ENCODE results near the gene CIPC.
A peak's percentile ranks its signal among the peaks of the same experiment; 100 is the strongest.

Gene CIPC

DNA sequence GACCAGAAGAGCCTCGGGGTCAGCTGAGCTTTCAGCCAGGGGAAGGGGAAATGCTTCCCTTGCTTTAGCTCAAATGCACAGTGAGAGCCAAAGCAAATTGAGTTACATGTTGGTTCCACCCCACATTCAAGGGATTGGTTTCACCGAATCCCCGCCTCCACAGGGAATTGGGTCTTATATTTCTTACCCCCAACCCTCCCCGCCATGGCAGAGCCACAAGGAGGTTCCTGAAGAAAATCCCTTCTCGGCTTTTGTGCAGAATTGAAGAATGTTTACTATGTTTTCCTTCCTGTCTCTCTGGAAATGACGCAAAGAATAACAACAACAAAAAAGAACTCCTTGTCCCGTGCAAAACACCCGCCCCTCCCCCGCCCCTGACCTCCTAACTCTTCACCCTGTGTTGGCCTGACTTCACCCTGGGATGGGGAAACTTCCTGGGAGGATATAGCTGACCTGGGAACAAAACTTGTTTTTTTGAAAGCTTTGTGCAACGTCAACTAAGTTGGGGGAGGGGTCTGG, 21.9 kb upstream of the CIPC start:
- TF ChIP-seq, protein P1, sequence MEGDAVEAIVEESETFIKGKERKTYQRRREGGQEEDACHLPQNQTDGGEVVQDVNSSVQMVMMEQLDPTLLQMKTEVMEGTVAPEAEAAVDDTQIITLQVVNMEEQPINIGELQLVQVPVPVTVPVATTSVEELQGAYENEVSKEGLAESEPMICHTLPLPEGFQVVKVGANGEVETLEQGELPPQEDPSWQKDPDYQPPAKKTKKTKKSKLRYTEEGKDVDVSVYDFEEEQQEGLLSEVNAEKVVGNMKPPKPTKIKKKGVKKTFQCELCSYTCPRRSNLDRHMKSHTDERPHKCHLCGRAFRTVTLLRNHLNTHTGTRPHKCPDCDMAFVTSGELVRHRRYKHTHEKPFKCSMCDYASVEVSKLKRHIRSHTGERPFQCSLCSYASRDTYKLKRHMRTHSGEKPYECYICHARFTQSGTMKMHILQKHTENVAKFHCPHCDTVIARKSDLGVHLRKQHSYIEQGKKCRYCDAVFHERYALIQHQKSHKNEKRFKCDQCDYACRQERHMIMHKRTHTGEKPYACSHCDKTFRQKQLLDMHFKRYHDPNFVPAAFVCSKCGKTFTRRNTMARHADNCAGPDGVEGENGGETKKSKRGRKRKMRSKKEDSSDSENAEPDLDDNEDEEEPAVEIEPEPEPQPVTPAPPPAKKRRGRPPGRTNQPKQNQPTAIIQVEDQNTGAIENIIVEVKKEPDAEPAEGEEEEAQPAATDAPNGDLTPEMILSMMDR (IDR thresholded peaks at IDR 0.05; ENCODE audit: low read depth, low read length, missing control alignments): no peak
- Histone ChIP-seq H3K27me3 (replicated peaks) (no peaks in the 10 kb centered on the region), H3K27ac (no peak overlapping the region), H3K36me3 (replicated peaks) (no peaks in the 10 kb centered on the region), H3K4me3 (ENCODE audit: low read depth, low read length) (peak overlapping the region; percentile 22)
- in situ Hi-C loops (cut with HindIII; ENCODE audit: low pct_ligation_motif_present, low sequenced_read_pairs): no loop called here
- DNase-seq: no peak

DNA sequence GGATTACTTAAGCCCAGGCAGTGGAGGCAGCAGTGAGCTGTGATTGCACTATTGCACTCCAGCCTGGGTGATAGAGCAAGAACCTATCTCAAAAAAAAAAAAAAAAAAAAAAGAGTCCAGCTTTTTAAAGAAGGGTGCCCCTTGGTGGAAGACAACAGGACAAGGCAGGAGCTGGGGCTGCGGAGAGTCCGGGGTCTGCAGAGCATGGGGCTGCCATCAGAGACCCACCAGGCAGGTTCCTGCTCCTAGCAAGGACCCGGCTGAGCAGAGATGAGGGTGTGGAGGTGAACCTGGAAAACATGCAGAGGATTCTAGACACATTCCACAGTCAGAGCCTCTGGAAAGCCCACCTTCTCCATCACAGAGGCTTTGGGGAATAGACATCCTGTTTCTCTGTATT, 21.0 kb upstream of the CIPC start:
- Histone ChIP-seq H3K4me3 (ENCODE audit: low read depth, low read length) (no peak overlapping the region), H3K36me3 (replicated peaks) (no peaks in the 10 kb centered on the region)
- in situ Hi-C loops (cut with HindIII; ENCODE audit: low pct_ligation_motif_present, low sequenced_read_pairs): no loop called here

DNA sequence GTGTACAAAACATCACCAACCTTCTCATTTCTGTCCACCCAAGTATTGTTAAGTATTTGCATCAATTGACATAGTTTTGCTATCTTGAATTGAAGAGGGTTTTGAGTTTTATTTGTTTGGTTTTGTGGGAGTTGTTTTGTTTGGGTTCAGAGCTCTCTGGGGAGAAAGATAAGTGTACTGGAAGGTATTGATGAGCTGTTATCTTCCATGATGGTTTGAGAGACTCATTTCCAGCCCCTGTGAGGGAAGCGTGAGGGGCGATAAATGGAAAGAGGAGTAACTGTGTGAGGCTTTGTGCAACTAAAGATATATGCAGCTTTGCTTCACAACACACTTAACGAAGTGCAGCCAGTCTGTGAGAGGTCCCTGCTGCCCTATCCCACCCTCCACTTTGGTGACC, 15.7 kb upstream of the CIPC start:
- Histone ChIP-seq H3K27me3 (replicated peaks) (no peaks in the 10 kb centered on the region), H3K4me3 (ENCODE audit: low read depth, low read length) (no peak overlapping the region), H3K27ac (no peak overlapping the region), H3K36me3 (replicated peaks) (no peaks in the 10 kb centered on the region)
- in situ Hi-C loops (cut with HindIII; ENCODE audit: low pct_ligation_motif_present, low sequenced_read_pairs): no loop called here
- no peak for DNase-seq
- TF ChIP-seq, protein P1 (IDR thresholded peaks at IDR 0.05; ENCODE audit: low read depth, low read length, missing control alignments): no peak

More for the DNA sequence above, 21.0 kb upstream of the CIPC start:
- TF ChIP-seq, protein P1 (IDR thresholded peaks at IDR 0.05; ENCODE audit: low read depth, low read length, missing control alignments): no peak
- no peak for DNase-seq
- H3K27me3 ChIP-seq (replicated peaks): no peaks in the 10 kb centered on the region
- H3K27ac ChIP-seq: no peak overlapping the region

DNA sequence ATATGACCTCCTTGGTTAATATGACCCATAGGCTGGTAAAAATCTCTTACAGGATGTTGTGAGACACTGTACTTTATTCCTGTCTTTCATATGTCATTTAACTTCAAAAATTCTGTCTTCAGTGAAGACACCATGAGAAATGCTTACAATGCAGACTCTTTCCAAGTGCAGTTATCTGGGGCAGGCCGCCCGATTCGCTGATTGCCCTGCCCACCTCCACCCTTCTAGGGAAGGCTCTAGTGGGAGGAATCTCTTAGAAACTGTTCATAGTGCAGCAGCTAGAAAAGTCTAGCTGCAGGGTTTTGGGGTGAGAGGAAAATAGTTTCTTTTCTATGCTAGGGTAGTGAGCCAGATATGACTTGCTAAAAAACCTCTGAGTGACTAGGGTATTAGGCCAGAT, 15.0 kb upstream of the CIPC start:
- DNase-seq: no peak
- in situ Hi-C loops (cut with HindIII; ENCODE audit: low pct_ligation_motif_present, low sequenced_read_pairs): no loop called here
- Histone ChIP-seq H3K27me3 (replicated peaks) (no peaks in the 10 kb centered on the region), H3K36me3 (replicated peaks) (no peaks in the 10 kb centered on the region), H3K4me3 (ENCODE audit: low read depth, low read length) (no peak overlapping the region), H3K27ac (no peak overlapping the region)
- TF ChIP-seq, protein P1 (IDR thresholded peaks at IDR 0.05; ENCODE audit: low read depth, low read length, missing control alignments): no peak

DNA sequence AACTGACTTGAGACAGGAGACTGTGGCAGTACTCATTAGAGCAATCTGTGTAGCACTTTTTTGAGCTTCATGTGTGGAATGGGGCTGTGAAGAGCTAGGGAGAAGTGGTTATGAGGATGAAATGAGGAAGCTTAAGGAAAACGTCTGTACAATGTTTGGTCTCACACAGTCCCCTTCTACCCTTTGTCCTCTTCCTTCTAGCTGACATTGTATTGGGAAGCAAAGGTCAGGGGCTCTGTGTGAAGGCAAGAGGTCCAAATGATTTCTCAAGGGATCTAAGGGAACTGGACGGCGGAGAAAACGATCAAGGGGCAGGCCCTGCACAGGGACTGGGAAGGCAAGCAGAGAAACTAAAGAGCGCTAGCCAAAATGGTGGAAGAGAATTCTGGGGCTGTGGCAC, 13.1 kb upstream of the CIPC start:
- in situ Hi-C loops (cut with HindIII; ENCODE audit: low pct_ligation_motif_present, low sequenced_read_pairs): no loop called here
- Histone ChIP-seq H3K36me3 (replicated peaks) (no peaks in the 10 kb centered on the region), H3K27ac (no peak overlapping the region), H3K4me3 (ENCODE audit: low read depth, low read length) (no peak overlapping the region), H3K27me3 (replicated peaks) (no peaks in the 10 kb centered on the region)
- TF ChIP-seq, protein P1 (IDR thresholded peaks at IDR 0.05; ENCODE audit: low read depth, low read length, missing control alignments): no peak
- DNase-seq: no peak

DNA sequence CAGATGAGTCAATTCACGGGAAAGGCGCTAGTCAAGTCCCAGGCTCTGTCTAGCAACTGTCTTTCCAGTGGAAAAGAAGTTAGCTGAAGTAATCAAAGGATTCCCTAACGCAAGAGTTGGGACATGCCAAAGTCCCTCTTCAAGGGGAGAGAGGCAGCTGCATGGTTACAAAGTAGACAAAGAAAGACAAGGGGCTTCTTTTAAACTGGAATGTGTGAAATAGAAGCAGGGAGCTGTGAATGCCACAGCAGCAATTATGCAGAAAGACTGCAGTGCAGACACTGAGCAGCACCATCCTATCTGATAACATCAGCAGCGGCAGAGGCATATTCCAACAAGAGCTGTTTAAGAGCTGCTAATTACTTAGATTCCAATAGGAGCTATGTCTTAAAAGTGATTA, 12.5 kb upstream of the CIPC start:
- DNase-seq: no peak
- no peak overlapping the region for H3K4me3 ChIP-seq (ENCODE audit: low read depth, low read length)
- TF ChIP-seq, protein P1 (IDR thresholded peaks at IDR 0.05; ENCODE audit: low read depth, low read length, missing control alignments): no peak
- in situ Hi-C loops (cut with HindIII; ENCODE audit: low pct_ligation_motif_present, low sequenced_read_pairs): no loop called here
- no peaks in the 10 kb centered on the region for H3K36me3 ChIP-seq (replicated peaks)
- H3K27me3 ChIP-seq (replicated peaks): no peaks in the 10 kb centered on the region
- no peak overlapping the region for H3K27ac ChIP-seq

Measured in brain microvascular endothelial cell (primary cell).